ENCODE measurements around the gene ACKR2.

ACKR2 gene

GRCh38 chr3:42829628-42830436 lies 20.6 kb downstream of the ACKR2 start:
- H3K4ac ChIP-seq (ENCODE audit: low read depth, low read length): peak overlapping the region; percentile 39
- peak overlapping the region; percentile 48 for H3K14ac ChIP-seq (ENCODE audit: low read length)
- no peak overlapping the region for H2BK12ac ChIP-seq (ENCODE audit: low read length)
- no peak overlapping the region for H4K12ac ChIP-seq (ENCODE audit: low read depth, low read length)
- no peak overlapping the region for H3K4me2 ChIP-seq (ENCODE audit: low read length)
- H2AFZ ChIP-seq (ENCODE audit: insufficient read depth, low read length, poor library complexity): no peak overlapping the region
- H4K8ac ChIP-seq (ENCODE audit: low read depth, low read length): no peak overlapping the region
- H3K79me2 ChIP-seq (ENCODE audit: control insufficient read depth, insufficient read depth, low read length, poor library complexity): no peaks in the 10 kb centered on the region
- H2BK120ac ChIP-seq (ENCODE audit: insufficient read depth, low read length, poor library complexity): no peak overlapping the region
- H3K27ac ChIP-seq (ENCODE audit: low read depth, low read length): peak overlapping the region; percentile 8
- WGBS (ENCODE audit: extremely low coverage, insufficient coverage, insufficient read length): no CpG with 5 or more reads among the region's 5 CpGs
- H4K91ac ChIP-seq (ENCODE audit: low read depth, low read length): no peak overlapping the region
- H3K27me3 ChIP-seq (ENCODE audit: insufficient read depth, low read length): no peaks in the 10 kb centered on the region
- H3K9ac ChIP-seq (ENCODE audit: low read length): no peak overlapping the region
- no peak overlapping the region for H2AK5ac ChIP-seq (ENCODE audit: low read length)
- H3K79me1 ChIP-seq (ENCODE audit: low read length): peaks cover 3% of the 10 kb centered on the region
- H3K36me3 ChIP-seq (ENCODE audit: control insufficient read depth in 1 of 2, insufficient read depth in 2 of 2, low read length in 2 of 2): no peaks in the 10 kb centered on the region
- no peaks in the 10 kb centered on the region for H3K9me3 ChIP-seq (ENCODE audit: insufficient read depth, low read depth, low read length)
- H3K23ac ChIP-seq (ENCODE audit: low read length): no peak overlapping the region
- no peak for DNase-seq
- no peak overlapping the region for H3K18ac ChIP-seq (ENCODE audit: low read length)
- H3K4me1 ChIP-seq (ENCODE audit: control insufficient read depth in 1 of 2, insufficient read depth in 2 of 2, low read length in 2 of 2): peaks cover 6 to 11% of the 10 kb centered on the region in 2 experiments
- peak overlapping the region; percentile 6 for H2BK5ac ChIP-seq (ENCODE audit: low read depth, low read length, poor library complexity)
- H3K4me3 ChIP-seq (ENCODE audit: low read depth, low read length): no peak overlapping the region

GRCh38 chr3:42830437-42831320 lies 21.4 kb downstream of the ACKR2 start:
- H3K27ac ChIP-seq (ENCODE audit: low read depth, low read length): no peak overlapping the region
- no peak overlapping the region for H2AK5ac ChIP-seq (ENCODE audit: low read length)
- H3K18ac ChIP-seq (ENCODE audit: low read length): no peak overlapping the region
- no peak overlapping the region for H2BK12ac ChIP-seq (ENCODE audit: low read length)
- no peak overlapping the region for H4K91ac ChIP-seq (ENCODE audit: low read depth, low read length)
- no peak overlapping the region for H3K14ac ChIP-seq (ENCODE audit: low read length)
- WGBS (ENCODE audit: extremely low coverage, insufficient coverage, insufficient read length): no CpG with 5 or more reads among the region's 7 CpGs
- no peak overlapping the region for H2AFZ ChIP-seq (ENCODE audit: insufficient read depth, low read length, poor library complexity)
- no peak overlapping the region for H3K4ac ChIP-seq (ENCODE audit: low read depth, low read length)
- no peak overlapping the region for H4K12ac ChIP-seq (ENCODE audit: low read depth, low read length)
- H3K4me1 ChIP-seq (ENCODE audit: control insufficient read depth in 1 of 2, insufficient read depth in 2 of 2, low read length in 2 of 2): peaks cover 6 to 11% of the 10 kb centered on the region in 2 experiments
- H3K36me3 ChIP-seq (ENCODE audit: control insufficient read depth in 1 of 2, insufficient read depth in 2 of 2, low read length in 2 of 2): peaks cover 0 to under 1% of the 10 kb centered on the region in 2 experiments
- no peaks in the 10 kb centered on the region for H3K79me2 ChIP-seq (ENCODE audit: control insufficient read depth, insufficient read depth, low read length, poor library complexity)
- peaks cover 3% of the 10 kb centered on the region for H3K79me1 ChIP-seq (ENCODE audit: low read length)
- H4K8ac ChIP-seq (ENCODE audit: low read depth, low read length): no peak overlapping the region
- no peak overlapping the region for H3K9ac ChIP-seq (ENCODE audit: low read length)
- H3K27me3 ChIP-seq (ENCODE audit: insufficient read depth, low read length): no peaks in the 10 kb centered on the region
- H2BK120ac ChIP-seq (ENCODE audit: insufficient read depth, low read length, poor library complexity): no peak overlapping the region
- DNase-seq: peak in 1 of 2 donors; percentile 55
- no peaks in the 10 kb centered on the region for H3K9me3 ChIP-seq (ENCODE audit: insufficient read depth, low read depth, low read length)
- no peak overlapping the region for H3K4me2 ChIP-seq (ENCODE audit: low read length)
- no peak overlapping the region for H3K23ac ChIP-seq (ENCODE audit: low read length)
- no peak overlapping the region for H2BK5ac ChIP-seq (ENCODE audit: low read depth, low read length, poor library complexity)
- no peak overlapping the region for H3K4me3 ChIP-seq (ENCODE audit: low read depth, low read length)

DNA sequence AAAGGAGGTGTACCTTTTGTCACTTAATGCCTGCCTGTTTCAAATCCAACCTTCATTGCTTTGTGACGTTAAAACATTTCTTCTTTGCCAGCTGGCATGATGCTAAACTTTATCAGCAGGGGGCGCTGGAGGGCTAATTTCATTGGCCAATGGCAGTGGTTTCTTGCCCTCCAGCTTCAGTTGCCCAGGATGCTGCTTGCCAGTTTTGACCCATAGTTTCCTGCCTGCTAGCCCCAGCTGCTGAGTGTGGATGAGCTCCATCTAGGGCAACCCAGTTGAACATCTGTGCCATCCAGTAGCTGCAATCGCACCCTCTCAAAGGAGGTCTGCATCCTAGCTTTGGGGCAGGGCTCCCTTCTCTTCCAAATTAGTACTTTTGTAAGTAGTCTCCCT lies 22.1 kb downstream of the ACKR2 start:
- peak; percentile 55 to 81 for DNase-seq
- H2BK12ac ChIP-seq (ENCODE audit: low read length): no peak overlapping the region
- H3K4ac ChIP-seq (ENCODE audit: low read depth, low read length): no peak overlapping the region
- H3K79me2 ChIP-seq (ENCODE audit: control insufficient read depth, insufficient read depth, low read length, poor library complexity): no peaks in the 10 kb centered on the region
- peaks cover 3% of the 10 kb centered on the region for H3K79me1 ChIP-seq (ENCODE audit: low read length)
- no peak overlapping the region for H3K4me2 ChIP-seq (ENCODE audit: low read length)
- H2BK120ac ChIP-seq (ENCODE audit: insufficient read depth, low read length, poor library complexity): no peak overlapping the region
- H3K36me3 ChIP-seq (ENCODE audit: control insufficient read depth in 1 of 2, insufficient read depth in 2 of 2, low read length in 2 of 2): peaks cover 0 to 2% of the 10 kb centered on the region in 2 experiments
- H3K9me3 ChIP-seq (ENCODE audit: insufficient read depth, low read depth, low read length): no peaks in the 10 kb centered on the region
- no peak overlapping the region for H3K14ac ChIP-seq (ENCODE audit: low read length)
- H4K12ac ChIP-seq (ENCODE audit: low read depth, low read length): no peak overlapping the region
- no peak overlapping the region for H3K18ac ChIP-seq (ENCODE audit: low read length)
- H3K9ac ChIP-seq (ENCODE audit: low read length): no peak overlapping the region
- H2BK5ac ChIP-seq (ENCODE audit: low read depth, low read length, poor library complexity): no peak overlapping the region
- no peak overlapping the region for H4K8ac ChIP-seq (ENCODE audit: low read depth, low read length)
- H2AFZ ChIP-seq (ENCODE audit: insufficient read depth, low read length, poor library complexity): no peak overlapping the region
- H2AK5ac ChIP-seq (ENCODE audit: low read length): no peak overlapping the region
- no peak overlapping the region for H4K91ac ChIP-seq (ENCODE audit: low read depth, low read length)
- no peak overlapping the region for H3K27ac ChIP-seq (ENCODE audit: low read depth, low read length)
- H3K4me3 ChIP-seq (ENCODE audit: low read depth, low read length): no peak overlapping the region
- H3K23ac ChIP-seq (ENCODE audit: low read length): no peak overlapping the region
- peaks cover 6 to 11% of the 10 kb centered on the region in 2 experiments for H3K4me1 ChIP-seq (ENCODE audit: control insufficient read depth in 1 of 2, insufficient read depth in 2 of 2, low read length in 2 of 2)
- no CpG with 5 or more reads among the region's 3 CpGs for WGBS (ENCODE audit: extremely low coverage, insufficient coverage, insufficient read length)
- no peaks in the 10 kb centered on the region for H3K27me3 ChIP-seq (ENCODE audit: insufficient read depth, low read length)

- H3K4ac ChIP-seq (ENCODE audit: low read depth, low read length): no peak overlapping the region
- H3K9ac ChIP-seq (ENCODE audit: low read length): no peak overlapping the region
- H2BK12ac ChIP-seq (ENCODE audit: low read length): no peak overlapping the region
- H3K9me3 ChIP-seq (ENCODE audit: insufficient read depth, low read depth, low read length): no peaks in the 10 kb centered on the region
- no peak overlapping the region for H4K12ac ChIP-seq (ENCODE audit: low read depth, low read length)
- WGBS (ENCODE audit: extremely low coverage, insufficient coverage, insufficient read length): no CpG with 5 or more reads among the region's 5 CpGs
- peaks cover 2 to 9% of the 10 kb centered on the region in 2 experiments for H3K36me3 ChIP-seq (ENCODE audit: control insufficient read depth in 1 of 2, insufficient read depth in 2 of 2, low read length in 2 of 2)
- H3K18ac ChIP-seq (ENCODE audit: low read length): no peak overlapping the region
- H2AFZ ChIP-seq (ENCODE audit: insufficient read depth, low read length, poor library complexity): no peak overlapping the region
- no peak overlapping the region for H4K91ac ChIP-seq (ENCODE audit: low read depth, low read length)
- H3K4me1 ChIP-seq (ENCODE audit: control insufficient read depth in 1 of 2, insufficient read depth in 2 of 2, low read length in 2 of 2): no peaks in the 10 kb centered on the region
- H3K79me1 ChIP-seq (ENCODE audit: low read length): no peaks in the 10 kb centered on the region
- H3K79me2 ChIP-seq (ENCODE audit: control insufficient read depth, insufficient read depth, low read length, poor library complexity): no peaks in the 10 kb centered on the region
- H3K14ac ChIP-seq (ENCODE audit: low read length): no peak overlapping the region
- H3K27ac ChIP-seq (ENCODE audit: low read depth, low read length): no peak overlapping the region
- H3K27me3 ChIP-seq (ENCODE audit: insufficient read depth, low read length): no peaks in the 10 kb centered on the region
- no peak overlapping the region for H4K8ac ChIP-seq (ENCODE audit: low read depth, low read length)
- no peak overlapping the region for H3K4me3 ChIP-seq (ENCODE audit: low read depth, low read length)
- no peak overlapping the region for H2AK5ac ChIP-seq (ENCODE audit: low read length)
- peak in 1 of 2 donors; percentile 33 for DNase-seq
- no peak overlapping the region for H2BK120ac ChIP-seq (ENCODE audit: insufficient read depth, low read length, poor library complexity)
- no peak overlapping the region for H3K23ac ChIP-seq (ENCODE audit: low read length)
- H3K4me2 ChIP-seq (ENCODE audit: low read length): no peak overlapping the region
- H2BK5ac ChIP-seq (ENCODE audit: low read depth, low read length, poor library complexity): no peak overlapping the region
Measured at GRCh38 chr3:42836150-42837123, 27.2 kb downstream of the ACKR2 start.
